GM21737 (cell line): ENCODE measurements around the gene MRFAP1L1.

ENCODE experiments used
- ATAC-seq: cut with Tn5 transposase; IDR thresholded peaks from one replicate; pipeline ENCODE4 v1.9.1; 2021; ENCODE audit warnings: mild to moderate bottlenecking, moderate library complexity; ENCODE audit not compliant: unreplicated experiment

The MRFAP1L1 gene

DNA sequence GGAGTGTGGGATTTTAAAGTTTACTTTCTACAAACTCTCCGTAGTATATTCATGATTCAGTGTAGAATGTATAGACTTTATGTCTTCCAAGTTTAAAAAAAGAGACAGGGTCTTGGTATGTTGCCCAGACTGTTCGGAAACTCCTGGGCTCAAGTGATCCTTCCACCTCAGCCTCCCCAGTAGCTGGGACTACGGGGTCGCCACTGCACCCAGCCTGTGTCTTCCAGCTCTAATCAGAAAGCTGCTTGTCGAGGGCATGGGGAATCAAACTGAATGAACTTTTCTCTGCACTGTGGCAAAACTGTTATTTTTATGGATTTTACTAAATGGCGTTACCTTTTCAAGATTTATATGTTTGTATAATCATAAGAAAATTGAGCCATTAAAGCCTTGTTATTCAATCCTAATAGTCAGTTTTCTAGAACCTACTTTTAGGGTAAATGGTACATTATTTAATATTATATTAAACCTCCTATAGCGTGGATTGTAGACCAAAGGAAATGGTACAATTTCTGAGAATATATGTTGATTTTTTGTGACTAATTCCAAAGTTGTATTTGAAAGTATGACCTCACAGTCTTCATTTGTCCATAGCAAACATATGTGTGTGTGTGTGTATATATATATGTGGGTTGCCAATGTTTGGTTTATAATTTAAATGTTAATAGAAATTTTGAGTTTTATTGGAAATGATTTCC lies 7.4 kb upstream of the MRFAP1L1 start:
- ATAC-seq: no peak

- peak; percentile 83 for ATAC-seq
Measured at GRCh38 chr4:6716018-6716911, 6.6 kb upstream of the MRFAP1L1 start, which contains the start of gene BLOC1S4. BLOC1S4 (plus strand) TSS chr4:6716174; CDS start chr4:6716210, 36 bp downstream.

DNA sequence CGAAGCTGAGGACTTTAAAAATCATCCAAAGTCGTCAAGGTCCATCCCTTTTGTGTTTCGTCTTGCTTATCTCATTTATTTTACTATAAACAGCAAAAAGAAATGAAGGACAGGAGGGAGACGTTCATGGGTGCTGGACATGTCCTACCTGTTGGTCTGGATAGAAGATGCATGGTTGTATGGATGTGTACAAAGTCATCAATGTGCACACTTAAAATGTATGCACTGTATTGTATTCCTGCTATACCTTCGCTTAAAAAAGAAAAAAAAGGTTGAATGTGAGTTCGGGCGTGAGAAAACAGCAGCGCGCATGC lies 6.0 kb upstream of the MRFAP1L1 start:
- no peak for ATAC-seq

DNA sequence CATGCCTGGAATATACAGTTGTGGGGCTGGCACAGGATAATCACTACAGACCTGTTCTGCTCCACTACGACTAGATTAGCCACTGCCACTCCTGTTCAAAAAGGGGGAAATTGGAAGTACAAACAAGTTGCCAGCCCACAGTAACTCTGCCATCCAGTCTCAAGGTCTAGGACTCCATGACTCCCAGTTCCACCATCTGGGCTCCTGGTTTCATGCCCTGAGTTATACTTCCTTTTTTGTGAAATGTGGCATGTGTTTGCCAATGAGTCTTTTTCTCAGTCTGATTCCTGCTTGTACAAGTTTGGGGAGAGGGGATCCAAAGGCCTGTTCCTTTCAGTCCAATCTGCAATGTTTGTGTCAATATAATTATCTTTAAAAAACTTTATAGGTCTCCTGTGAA lies 5.3 kb upstream of the MRFAP1L1 start:
- no peak for ATAC-seq

DNA sequence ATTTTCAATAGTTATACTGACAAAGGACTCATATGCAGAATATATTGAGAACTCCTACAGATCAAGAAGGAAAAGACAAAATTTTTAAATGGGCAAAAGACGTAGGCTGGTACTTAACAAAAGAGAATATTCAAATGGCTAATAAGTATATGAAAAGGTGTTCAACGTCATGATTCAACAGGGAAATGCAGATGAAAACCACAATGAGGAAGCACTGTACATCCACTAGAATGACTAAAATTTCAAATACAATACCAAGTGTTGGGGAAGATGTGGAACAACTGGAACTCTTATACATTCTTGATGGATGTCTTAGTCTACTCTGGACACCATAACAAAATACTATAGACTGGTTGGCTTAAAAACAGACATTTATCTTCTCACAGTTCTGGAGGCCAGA lies 1.3 kb upstream of the MRFAP1L1 start:
- no peak for ATAC-seq

DNA sequence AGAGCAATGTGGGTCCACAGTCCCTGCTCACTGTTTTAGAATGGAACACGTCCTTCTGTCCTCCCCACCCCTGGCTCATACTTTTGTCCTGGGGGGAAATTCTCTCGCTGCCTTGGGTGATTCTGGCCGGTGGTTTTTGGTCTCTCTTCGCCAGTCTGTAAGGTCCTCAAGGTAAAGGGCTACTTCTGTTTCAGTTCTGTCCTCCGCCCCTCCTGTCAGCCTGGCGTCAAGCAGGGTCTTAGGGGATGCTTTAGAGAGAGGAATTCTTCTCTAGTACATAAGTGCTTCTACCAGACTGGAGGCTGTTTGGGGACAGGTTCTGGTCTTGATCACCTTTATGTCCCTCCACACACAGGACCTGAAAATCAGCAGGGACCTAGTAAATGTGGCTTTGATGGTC lies 617 bp upstream of the MRFAP1L1 start:
- no peak for ATAC-seq

GRCh38 chr4:6706173-6706572 lies 3.5 kb downstream of the MRFAP1L1 start:
- ATAC-seq: no peak

- no peak for ATAC-seq
Measured at GRCh38 chr4:6705646-6706045, 4.0 kb downstream of the MRFAP1L1 start.

DNA sequence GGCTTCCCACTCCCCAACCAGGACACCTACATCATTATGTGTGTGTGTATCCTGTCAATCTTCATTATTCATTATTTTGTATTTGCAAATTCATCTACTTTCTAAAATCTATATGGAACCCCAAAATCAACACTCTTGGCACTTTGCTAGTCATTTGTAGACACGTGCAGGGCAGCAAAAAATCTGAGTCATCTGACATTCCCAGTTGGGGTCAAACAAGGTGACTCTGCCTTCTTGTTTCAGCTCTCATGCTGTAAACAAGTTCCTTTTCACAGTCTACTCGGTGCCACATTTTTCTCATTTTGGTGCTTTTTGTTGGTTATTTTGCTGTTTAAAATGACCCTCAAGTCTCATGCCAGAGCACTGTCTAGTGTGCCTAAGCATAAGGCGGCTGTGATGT lies 5.9 kb downstream of the MRFAP1L1 start:
- ATAC-seq: no peak

DNA sequence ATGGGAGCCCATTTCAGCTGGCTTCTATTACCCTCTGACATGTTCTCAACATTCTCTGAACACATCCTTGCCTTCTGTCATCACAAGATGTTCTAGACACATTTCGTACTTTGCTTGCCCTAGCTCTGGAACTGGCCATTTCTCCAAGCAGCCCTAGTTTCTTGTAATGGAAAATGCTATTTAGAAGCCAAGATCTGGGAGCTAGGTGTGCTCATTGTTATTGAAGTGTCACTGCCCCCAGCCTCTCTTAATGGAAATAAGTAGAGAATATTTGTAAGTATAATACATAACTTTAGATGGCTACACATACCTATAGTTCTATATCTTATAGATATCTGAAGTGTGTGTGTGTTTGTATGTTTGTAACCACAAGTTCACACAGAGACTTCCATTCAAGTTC lies 6.9 kb downstream of the MRFAP1L1 start:
- ATAC-seq: no peak

- no peak for ATAC-seq
Measured at GRCh38 chr4:6701371-6701770, 8.3 kb downstream of the MRFAP1L1 start.

DNA sequence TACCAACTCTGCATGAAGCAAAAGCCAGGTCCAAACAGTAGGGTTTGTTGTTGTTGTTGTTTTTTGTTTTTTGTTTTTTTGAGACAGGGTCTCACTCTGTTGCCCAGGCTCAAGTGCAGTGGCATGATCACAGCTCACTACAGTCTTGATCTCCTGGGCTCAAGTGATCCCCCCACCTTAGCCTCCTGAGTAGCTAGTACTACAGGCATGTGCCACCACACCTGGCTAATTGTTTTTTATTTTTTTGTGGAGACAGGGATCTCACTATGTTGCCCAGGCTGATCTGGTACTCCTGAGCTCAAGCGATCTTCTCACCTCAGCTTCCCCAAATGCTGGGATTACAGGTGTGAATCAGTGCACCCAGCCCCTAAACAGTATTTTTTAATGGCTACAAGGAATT lies 9.8 kb downstream of the MRFAP1L1 start:
- no peak for ATAC-seq

DNA sequence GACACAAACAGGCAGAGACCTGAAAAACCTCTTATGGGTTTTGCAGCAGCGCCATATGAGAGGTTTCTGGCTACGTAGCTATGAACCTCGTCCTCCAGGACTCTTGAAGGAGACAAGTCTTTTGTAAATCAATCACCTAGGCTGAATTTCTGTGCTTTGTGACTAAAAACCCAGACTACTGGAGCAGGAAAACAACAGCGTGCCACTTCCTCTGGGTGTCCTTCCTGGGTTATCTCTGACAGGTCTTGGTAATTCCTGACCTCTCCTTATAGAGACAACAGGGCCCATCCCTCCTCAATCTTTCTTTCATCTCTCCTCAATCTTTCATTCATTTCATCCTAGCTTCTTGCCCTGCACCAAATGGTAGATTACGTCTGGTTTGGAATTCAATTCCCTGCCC lies 10.3 kb downstream of the MRFAP1L1 start:
- ATAC-seq: no peak

GRCh38 chr4:6697131-6697530 lies 12.5 kb downstream of the MRFAP1L1 start:
- no peak for ATAC-seq

DNA sequence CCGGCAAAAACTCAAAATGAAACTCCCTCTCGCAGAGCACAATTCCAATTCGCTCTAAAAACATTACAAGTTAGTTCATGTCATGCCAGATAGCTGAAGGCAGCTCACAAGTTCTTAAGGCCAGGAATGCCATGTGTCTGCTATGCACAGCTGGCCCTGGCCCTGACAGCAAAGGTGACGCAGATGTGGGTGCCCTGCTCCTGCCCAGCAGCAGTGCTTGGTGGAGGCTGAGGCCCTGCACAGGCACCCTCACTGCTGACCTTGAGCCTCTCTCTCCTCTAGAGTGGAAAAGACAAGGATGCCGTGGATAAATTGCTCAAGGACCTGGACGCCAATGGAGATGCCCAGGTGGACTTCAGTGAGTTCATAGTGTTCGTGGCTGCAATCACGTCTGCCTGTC lies 13.1 kb downstream of the MRFAP1L1 start:
- no peak for ATAC-seq

- no peak for ATAC-seq
Measured at GRCh38 chr4:6695660-6696610, 13.7 kb downstream of the MRFAP1L1 start.

- no peak for ATAC-seq
Measured at GRCh38 chr4:6694177-6694901, 15.3 kb downstream of the MRFAP1L1 start.

- ATAC-seq: no peak
Measured at GRCh38 chr4:6693231-6694176, 16.2 kb downstream of the MRFAP1L1 start, which contains the start of gene S100P. S100P (plus strand) TSS chr4:6693878; CDS start chr4:6693933, 55 bp downstream.

- ATAC-seq: no peak
Measured at GRCh38 chr4:6692806-6693205, 16.9 kb downstream of the MRFAP1L1 start.
